Activated CD4-positive, CD25-positive, alpha-beta regulatory T cell treated with anti-CD3 and anti-CD28 coated beads, Interleukin-2, amount 50 U/mL, for 16 hours (primary cell): ENCODE data around the gene USP47.
"Not testable (repeated sequence)": the region's sequence is repeated elsewhere in the genome, so short reads cannot be mapped to it uniquely, and the experiment has no call there.

Source experiments
- DNase-seq: peaks from one replicate; pipeline ENCODE4 v3.0.0-alpha.2; 2020; ENCODE audit warnings: low read depth, low spot score

The USP47 gene

DNA sequence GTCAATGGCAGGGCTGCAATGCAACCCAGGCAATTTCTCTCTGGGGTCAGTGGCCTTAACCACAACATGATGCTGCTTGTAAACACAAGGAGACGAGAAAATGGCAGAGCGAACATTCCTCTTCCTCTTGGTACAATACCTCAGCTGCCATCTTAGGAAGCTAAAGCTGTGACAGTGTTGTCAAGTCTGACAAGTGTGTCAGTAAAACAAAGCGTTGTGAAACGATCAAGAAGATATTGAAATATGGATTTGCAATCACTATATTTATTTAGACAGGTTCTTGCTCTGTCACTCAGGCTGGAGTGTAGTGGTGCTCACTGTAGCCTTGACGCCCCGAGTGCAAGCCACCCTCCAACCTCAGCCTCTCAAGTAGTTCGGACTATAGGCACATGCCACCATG lies 14.5 kb upstream of the USP47 start:
- no peak for DNase-seq

GRCh38 chr11:11831406-11831805 lies 10.4 kb upstream of the USP47 start:
- DNase-seq = not testable (repeated sequence)

DNA sequence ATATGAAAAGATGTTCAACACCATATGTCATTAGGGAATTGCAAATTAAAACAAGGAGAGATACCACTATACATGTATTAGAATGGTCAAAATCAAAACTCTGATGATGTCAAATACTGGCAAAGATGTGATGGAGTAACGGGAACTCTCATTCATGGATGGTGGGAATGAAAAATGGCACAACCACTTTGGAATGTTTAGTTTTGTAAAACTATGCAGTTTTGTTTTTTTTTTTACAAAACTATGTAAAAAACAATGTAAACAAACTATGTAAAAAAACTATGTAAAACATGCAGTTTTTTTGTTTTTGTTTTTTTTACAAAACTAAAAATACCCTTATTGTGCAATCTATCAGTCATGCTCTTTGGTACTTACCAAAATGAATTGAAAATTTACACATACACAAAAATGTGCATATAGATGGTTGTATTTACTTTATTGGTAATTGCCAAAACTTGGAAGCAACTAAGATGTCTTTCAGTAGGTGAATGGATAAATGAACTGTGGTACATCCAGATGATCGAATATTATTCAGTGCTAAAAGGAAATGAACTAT lies 5.0 kb upstream of the USP47 start:
- no peak for DNase-seq

- DNase-seq = no peak
Measured at GRCh38 chr11:11839718-11840117, 2.1 kb upstream of the USP47 start.

DNA sequence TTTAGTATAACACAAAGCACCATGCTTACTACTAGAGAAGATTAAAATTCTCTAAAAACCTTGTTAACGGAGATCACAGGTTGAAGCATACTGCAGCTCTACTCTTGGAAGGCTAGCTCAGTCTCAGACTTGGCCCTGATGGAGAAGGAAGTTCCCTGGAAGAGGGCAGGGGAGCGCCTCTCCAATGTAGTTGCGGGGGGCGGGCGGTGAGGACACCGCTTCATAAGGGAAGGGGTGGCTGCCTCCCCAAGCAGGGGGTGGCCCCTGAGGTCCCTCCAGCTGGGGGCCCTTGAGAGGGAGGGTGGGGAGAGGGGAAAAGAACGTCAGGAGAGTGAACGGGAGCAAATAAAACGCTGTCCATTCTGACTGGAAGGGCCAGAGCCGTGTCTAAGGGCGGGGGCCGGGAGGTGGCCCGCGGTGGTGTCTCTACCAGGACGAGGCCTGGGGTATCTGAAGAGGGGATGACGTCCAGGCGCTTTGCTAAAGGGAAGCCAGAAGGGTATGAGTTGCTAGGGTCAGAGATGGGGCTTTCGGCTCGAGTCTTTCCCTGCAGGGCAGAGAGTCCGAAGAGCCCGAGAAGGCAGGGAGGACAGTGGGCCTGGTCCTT lies 553 bp upstream of the USP47 start:
- no peak for DNase-seq

DNA sequence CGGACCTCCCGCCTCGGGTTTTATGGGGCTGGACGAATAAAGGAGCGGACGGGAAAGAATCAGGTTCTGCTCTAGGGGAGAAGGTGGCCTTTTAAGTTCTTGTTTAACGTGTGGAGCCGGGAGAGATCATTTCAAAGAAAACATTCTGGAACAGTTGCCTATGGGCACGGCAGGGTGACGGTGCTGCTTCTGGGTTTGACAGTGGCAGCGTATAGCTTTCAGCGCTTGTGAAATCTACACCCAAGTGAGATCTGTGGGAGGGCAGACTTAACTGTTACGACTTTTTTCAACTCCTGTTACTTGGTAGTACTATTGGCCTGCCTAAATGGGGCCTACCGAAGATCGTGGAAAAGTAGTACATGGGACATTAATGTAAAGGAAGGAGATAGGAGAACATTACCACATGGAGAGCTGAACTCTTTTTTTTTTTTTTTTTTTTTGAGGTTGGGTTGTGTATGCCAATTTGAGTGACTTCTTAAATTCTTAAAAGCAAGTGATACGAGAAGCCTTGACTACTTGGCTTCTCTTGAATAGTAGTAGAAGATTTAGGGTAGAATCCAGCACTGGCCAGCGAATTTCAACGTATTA lies 743 bp downstream of the USP47 start:
- DNase-seq = no peak

DNA sequence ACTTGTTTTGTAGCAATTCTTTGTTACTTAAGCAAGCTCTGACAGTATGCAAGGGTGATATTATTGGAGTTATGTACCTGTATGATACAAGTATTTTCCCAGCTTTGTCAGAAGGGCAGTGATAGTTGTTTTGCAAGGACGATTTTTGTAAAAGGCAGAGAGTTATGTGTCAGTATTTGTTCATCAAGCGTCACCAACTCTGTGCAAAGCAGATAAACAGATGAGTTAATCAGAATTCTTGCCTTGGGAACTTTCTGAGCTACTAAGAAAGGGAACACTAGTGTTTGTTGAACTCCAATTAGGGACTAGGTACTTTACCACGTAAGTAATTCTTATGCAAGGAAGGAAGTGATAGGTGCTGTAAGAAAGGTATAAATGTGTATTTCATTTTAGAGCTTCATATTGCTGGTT lies 1.4 kb downstream of the USP47 start:
- DNase-seq = no peak

- no peak for DNase-seq
Measured at GRCh38 chr11:11843642-11844041, 1.9 kb downstream of the USP47 start.

DNA sequence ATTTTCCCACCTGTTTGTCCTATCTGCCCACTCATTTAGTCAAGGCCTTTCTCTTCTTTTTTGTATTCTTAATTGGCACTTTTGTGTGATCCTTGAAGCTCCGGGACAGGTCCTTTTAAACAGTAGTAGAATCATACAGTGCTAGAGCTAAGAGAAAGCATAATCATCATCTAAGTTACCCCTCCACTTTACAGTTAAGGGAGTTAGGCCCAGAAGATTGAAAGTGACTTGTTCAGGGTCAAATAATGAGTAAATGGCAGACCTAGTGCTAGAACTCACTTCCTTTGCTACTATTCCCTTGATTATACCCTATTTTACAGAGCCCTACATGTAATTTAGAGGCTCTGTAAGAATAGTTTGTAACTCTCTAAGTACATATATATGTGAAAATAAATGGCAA lies 2.5 kb downstream of the USP47 start:
- no peak for DNase-seq

DNA sequence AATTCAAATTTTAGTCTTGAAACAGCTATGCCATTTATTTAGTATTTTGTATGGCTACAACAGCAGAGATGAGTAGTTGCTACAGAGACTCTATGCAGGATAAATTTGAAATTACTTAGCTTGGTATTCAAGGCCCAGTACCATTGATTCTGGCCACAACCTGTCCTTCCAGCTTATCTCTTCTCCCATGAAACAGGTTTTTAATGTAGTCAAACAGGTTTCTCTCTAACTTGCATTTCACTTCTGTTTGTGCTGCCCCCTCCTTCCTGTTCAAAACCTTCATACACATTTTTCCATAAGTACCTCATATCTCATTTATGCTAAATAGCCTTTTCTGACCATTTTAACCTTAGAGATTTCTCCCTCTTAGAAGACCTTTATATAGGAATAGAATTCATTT lies 3.3 kb downstream of the USP47 start:
- no peak for DNase-seq

GRCh38 chr11:11845551-11845950 lies 3.8 kb downstream of the USP47 start:
- no peak for DNase-seq

GRCh38 chr11:11847082-11847481 lies 5.3 kb downstream of the USP47 start:
- DNase-seq = no peak

DNA sequence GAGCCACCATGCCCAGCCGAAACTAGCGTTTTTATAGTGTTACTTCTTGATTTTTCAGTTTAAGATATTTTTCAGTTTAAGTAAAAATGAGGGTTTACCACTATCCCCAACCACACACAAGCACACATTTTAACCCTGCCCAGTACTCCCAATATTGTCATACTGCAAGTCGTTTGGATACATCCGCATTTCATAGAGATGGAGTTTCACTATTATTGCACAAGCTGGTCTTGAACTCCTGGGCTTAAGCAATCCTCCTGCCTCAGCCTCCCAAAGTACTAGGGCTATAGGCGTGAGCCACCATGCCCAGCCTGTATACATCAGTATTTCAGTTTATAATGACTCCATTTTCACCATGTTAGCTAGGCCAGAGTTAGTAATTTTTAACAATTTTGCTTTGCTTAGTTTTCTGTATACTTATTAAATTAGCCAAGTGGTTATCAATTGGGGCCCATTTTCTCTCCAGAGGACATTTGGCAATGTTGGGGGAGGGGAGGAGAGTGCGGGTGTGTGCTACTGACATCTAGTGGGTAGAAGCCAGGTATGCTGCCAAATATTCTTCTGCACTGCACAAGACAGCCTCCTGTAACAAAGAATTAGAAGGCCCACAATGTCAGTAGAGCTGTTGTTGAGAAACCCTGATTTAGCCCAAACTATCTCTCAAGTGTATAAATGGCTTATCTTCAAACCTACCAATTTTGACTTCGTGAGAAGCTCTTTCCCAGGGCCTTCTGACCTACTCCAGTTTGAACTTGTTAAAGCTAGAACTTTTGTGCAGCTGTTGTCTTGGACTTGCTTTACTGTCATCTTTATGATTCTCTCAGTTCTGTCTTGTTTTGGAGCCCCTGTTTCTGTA lies 7.3 kb downstream of the USP47 start:
- DNase-seq = no peak

- no peak for DNase-seq
Measured at GRCh38 chr11:11850668-11851067, 8.9 kb downstream of the USP47 start.

DNA sequence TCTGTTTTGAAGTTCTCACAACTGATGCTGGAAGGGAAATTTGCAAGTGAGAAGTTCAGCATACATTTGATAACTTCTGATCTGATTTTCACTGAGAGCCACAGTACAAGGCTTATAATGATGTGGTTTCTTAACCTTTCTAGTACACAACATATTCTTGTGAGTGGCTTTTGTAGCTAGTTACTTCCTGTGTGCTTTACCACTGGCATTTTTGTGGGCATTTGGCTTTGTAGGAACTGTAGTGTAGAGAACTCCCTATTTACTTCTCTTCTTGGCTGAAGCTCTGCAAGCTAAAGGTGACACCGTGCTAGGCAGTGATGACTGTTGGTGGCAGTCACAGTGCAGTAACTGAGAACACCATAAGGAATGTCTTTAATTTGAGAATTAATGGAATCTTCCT lies 14.9 kb downstream of the USP47 start:
- DNase-seq = no peak

GRCh38 chr11:11857769-11858168 lies 16.0 kb downstream of the USP47 start:
- no peak for DNase-seq

DNA sequence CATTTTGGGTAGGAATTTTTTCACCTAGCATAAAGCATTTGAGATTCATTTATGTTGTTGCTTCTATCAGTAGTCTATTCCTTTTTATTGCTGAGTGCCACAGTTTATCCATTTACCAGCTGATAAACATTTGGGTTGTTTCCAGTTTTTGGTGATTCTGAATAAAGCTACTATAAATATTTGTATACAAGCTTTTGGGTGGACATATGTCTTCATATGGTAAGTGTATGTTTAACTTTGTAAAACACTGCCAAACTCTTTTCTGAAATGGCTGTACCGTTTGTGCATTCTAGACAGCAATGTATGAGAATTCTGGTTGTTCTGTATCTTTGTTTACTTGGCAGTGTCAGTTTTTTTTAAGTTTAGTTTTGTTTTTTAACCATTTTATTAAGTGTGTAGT lies 16.9 kb downstream of the USP47 start:
- DNase-seq = no peak

GRCh38 chr11:11860103-11860979 lies 18.6 kb downstream of the USP47 start:
- no peak for DNase-seq

DNA sequence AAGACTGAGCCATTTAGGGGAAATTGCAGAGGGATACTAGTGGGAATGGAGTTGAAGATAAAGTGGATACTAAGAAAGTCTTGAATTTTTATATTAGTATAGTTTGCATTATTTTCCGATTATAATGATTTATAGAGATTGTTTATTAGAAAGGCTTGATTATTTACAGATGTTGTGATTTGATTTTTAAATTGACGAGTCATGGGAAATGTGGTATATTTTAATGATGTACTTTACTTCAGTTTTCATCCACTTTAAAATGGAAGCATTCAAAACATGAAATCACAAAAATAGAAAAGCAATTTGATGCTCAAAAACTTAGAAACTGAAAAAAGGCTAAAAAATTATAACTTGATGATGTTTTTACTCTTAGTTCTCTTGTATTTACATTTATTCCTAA lies 21.2 kb downstream of the USP47 start:
- no peak for DNase-seq

DNA sequence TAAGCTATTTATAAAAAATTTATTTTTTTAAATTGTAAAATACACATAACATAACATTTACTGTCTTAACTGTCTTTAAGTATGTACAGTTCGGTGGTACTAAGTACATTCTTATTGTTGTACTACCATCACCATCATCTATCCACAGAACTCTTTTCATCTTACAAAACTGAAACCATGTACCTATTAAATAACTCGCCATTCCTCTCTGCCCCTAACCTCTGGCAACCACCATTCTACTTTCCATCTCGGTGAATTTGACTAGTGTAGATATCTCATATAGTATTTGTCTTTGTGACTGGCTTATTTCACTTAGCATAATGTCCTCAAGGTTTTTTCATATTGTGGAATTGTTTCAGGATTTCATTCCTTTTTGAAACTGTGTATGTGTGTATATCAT lies 22.6 kb downstream of the USP47 start:
- DNase-seq = no peak

DNA sequence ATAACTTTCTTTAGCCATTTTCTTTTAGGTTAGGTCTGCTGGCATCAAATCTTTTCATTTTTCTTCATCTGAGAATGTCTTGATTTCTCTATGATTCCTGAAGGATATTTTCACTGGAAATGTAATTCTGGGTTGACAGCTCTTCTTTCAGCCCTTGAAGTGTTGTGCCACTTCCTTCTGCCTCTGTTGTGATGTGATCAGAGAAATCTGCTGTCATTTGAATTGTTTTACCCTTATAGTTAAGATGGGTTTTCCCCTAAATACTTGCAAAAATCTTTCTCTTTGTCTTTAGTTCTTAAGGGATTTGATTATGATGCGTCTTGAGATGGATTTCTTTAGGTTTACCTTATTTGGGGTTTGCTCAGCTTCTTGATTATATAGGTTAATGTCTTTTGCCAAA lies 23.0 kb downstream of the USP47 start:
- no peak for DNase-seq

GRCh38 chr11:11865449-11865848 lies 23.7 kb downstream of the USP47 start:
- DNase-seq = no peak
